CD4-positive, CD25-positive, alpha-beta regulatory T cell (primary cell): ENCODE data around the gene CD34. TPM values are rescaled to one million over a fixed set of nuclear protein-coding genes. Genes with fewer than 3 reads are reported as not detected.

Experiments
- ATAC-seq, 2 donors: fragments of 150-1000 bp; cut with Tn5 transposase; one replicate each; pipeline ENCODE4 v1.10.0; 2021; ENCODE audit warnings: low read depth in 2 of 2, moderate number of reproducible peaks in 2 of 2, moderate library complexity in 1 of 2
- DNase-seq, 3 donors: peaks; one replicate each; pipeline versions ENCODE4 v3.0.0 to v3.0.0-alpha.2; 2012 to 2022; ENCODE audit warnings: mixed read lengths in 1 of 3
- H3K27ac ChIP-seq: one replicate; pipeline ENCODE4 v1.7.0; 2013; ENCODE audit warnings: mild to moderate bottlenecking, low read length; ENCODE audit not compliant: insufficient read depth, poor library complexity, severe bottlenecking
- H3K27me3 ChIP-seq: one replicate; pipeline ENCODE4 v1.7.0; 2013; ENCODE audit warnings: low read length; ENCODE audit not compliant: control insufficient read depth, insufficient read depth
- H3K36me3 ChIP-seq: one replicate; pipeline ENCODE4 v1.7.0; 2013; ENCODE audit warnings: mild to moderate bottlenecking, low read length, moderate library complexity; ENCODE audit not compliant: control insufficient read depth, insufficient read depth
- H3K4me1 ChIP-seq: 2 replicates; pipeline ENCODE4 v1.7.0; 2013; ENCODE audit warnings: mild to moderate bottlenecking, low read length; ENCODE audit not compliant: insufficient read depth, control insufficient read depth, poor library complexity, severe bottlenecking
- H3K4me3 ChIP-seq: one replicate; pipeline ENCODE4 v1.7.0; 2013; ENCODE audit warnings: low read depth, mild to moderate bottlenecking, low read length, moderate library complexity
- H3K9me3 ChIP-seq, 2 experiments: 1 replicate in 1 of 2; 2 replicates in 1 of 2; pipeline ENCODE4 v1.7.0; 2013; ENCODE audit warnings: low read length in 2 of 2, mild to moderate bottlenecking in 1 of 2, moderate library complexity in 1 of 2; ENCODE audit not compliant: control insufficient read depth in 2 of 2
- H3K27ac Mint-ChIP-seq, 3 donors: one replicate each; pipeline ENCODE4 v1.8.0; 2020 to 2022; ENCODE audit warnings: mild to moderate bottlenecking in 3 of 3, mixed read lengths in 3 of 3, moderate library complexity in 2 of 3
- H3K27me3 Mint-ChIP-seq: one replicate; pipeline ENCODE4 v1.8.0; 2022; ENCODE audit warnings: mild to moderate bottlenecking, mixed read lengths
- H3K36me3 Mint-ChIP-seq: one replicate; pipeline ENCODE4 v1.8.0; 2020; ENCODE audit warnings: mixed read lengths
- H3K4me1 Mint-ChIP-seq, 4 donors: one replicate each; pipeline ENCODE4 v1.8.0; 2020 to 2022; ENCODE audit warnings: mixed read lengths in 4 of 4, mild to moderate bottlenecking in 1 of 4
- H3K4me3 Mint-ChIP-seq, 4 donors: one replicate each; pipeline ENCODE4 v1.8.0; 2020 to 2022; ENCODE audit warnings: mild to moderate bottlenecking in 4 of 4, mixed read lengths in 4 of 4, moderate library complexity in 3 of 4
- H3K9me3 Mint-ChIP-seq, 7 donors: one replicate each; pipeline ENCODE4 v1.8.0; 2020 to 2022; ENCODE audit warnings: mixed read lengths in 7 of 7, mild to moderate bottlenecking in 3 of 7, moderate library complexity in 2 of 7
- polyA plus RNA-seq, 4 donors: library from polyadenylated mRNA; unstranded; fragments of 300-500 nt; fragmentation: Illumina TruSeq; gene quantifications; one replicate each; pipeline ENCODE4 v1.2.3, GENCODE V29; 2021
- total RNA-seq: library from RNA; stranded (reverse); gene quantifications from one replicate; pipeline ENCODE4 v1.2.3, GENCODE V29; 2022

The CD34 gene
- total and polyA plus RNA-seq, 5 donors from 2014 or later, result 0.02 to 1.9 TPM; not detected in 3

DNA sequence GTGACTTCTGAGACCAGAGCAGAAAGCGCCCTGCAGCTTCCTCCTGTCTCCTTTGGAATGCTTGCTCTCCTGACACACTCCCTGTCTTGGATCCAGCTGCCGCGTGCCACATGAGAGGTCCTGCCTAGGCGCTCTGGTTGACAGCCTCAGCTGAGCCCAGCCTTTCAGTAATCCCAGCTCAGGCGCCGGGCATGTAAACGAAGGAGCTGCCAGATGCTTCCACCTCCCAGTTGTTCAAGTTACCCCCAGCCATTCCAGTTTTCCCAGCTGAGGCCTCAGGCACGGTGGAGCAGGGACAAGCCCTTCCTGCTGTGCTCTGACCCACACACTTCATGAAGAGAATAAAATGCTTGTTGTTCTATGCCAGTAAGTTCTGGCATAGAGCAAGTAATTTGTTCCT, 14.3 kb upstream of the CD34 start:
- Histone ChIP-seq H3K4me3 (no peak overlapping the region), H3K4me1 (no peaks in the 10 kb centered on the region), H3K9me3 (no peaks in the 10 kb centered on the region), H3K27me3 (peaks cover 38% of the 10 kb centered on the region), H3K36me3 (no peaks in the 10 kb centered on the region), H3K27ac (no peak overlapping the region)
- no peak overlapping the region for H3K27ac Mint-ChIP-seq
- DNase-seq (no peak), ATAC-seq (no peak)
- no peaks in the 10 kb centered on the region for H3K36me3 Mint-ChIP-seq
- H3K9me3 Mint-ChIP-seq, result peaks cover 0 to 3% (median 1%) of the 10 kb centered on the region in 7 donors
- no peaks in the 10 kb centered on the region for H3K4me1 Mint-ChIP-seq
- H3K4me3 Mint-ChIP-seq, result no peak overlapping the region
- H3K27me3 Mint-ChIP-seq, result peaks cover 39% of the 10 kb centered on the region

DNA sequence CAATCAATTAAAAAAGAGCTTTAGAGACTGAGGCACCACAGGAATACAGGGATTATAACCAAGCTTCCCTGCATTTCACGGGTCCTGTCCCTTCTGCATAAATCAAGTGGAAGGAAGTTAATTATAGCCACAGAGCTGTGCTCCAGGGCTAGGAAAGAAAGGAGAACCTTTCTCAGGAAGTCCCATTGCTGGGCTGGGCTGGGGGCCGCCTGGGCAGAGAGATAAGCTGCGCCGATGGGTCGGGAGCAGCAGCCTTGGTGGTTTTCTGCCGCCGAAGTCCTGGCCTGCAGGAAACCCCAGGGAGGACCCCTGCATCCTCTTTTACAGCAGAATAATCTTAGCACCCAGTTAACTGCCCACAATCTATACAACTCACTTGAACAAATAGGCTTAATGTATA, 12.6 kb upstream of the CD34 start:
- Histone ChIP-seq H3K9me3 (no peaks in the 10 kb centered on the region), H3K36me3 (no peaks in the 10 kb centered on the region), H3K27ac (no peak overlapping the region), H3K4me1 (no peaks in the 10 kb centered on the region), H3K4me3 (no peak overlapping the region), H3K27me3 (peaks cover 41% of the 10 kb centered on the region)
- DNase-seq (no peak), ATAC-seq (no peak)
- no peaks in the 10 kb centered on the region for H3K4me1 Mint-ChIP-seq
- peaks cover 0 to 1% (median 0%) of the 10 kb centered on the region in 7 donors for H3K9me3 Mint-ChIP-seq
- H3K27me3 Mint-ChIP-seq, result peaks cover 40% of the 10 kb centered on the region
- no peaks in the 10 kb centered on the region for H3K36me3 Mint-ChIP-seq
- no peak overlapping the region for H3K4me3 Mint-ChIP-seq
- H3K27ac Mint-ChIP-seq, result no peak overlapping the region

GRCh38 chr1:207923121-207923520, 12.2 kb upstream of the CD34 start:
- Histone ChIP-seq H3K9me3 (no peaks in the 10 kb centered on the region), H3K36me3 (no peaks in the 10 kb centered on the region), H3K4me1 (no peaks in the 10 kb centered on the region), H3K4me3 (no peak overlapping the region), H3K27me3 (peaks cover 36% of the 10 kb centered on the region), H3K27ac (no peak overlapping the region)
- H3K4me1 Mint-ChIP-seq, result no peaks in the 10 kb centered on the region
- peaks cover 0 to 1% (median 0%) of the 10 kb centered on the region in 7 donors for H3K9me3 Mint-ChIP-seq
- H3K4me3 Mint-ChIP-seq, result no peak overlapping the region
- H3K36me3 Mint-ChIP-seq, result no peaks in the 10 kb centered on the region
- H3K27ac Mint-ChIP-seq, result no peak overlapping the region
- ATAC-seq, result no peak
- peaks cover 40% of the 10 kb centered on the region for H3K27me3 Mint-ChIP-seq
- no peak for DNase-seq

GRCh38 chr1:207922554-207922953, 11.6 kb upstream of the CD34 start:
- Mint-ChIP-seq H3K27me3 (peaks cover 44% of the 10 kb centered on the region), H3K27ac (no peak overlapping the region), H3K36me3 (no peaks in the 10 kb centered on the region), H3K9me3 (peaks cover 0 to 1% (median 0%) of the 10 kb centered on the region in 7 donors), H3K4me1 (peaks cover 0 to 3% (median 0%) of the 10 kb centered on the region in 4 donors), H3K4me3 (no peak overlapping the region)
- Histone ChIP-seq H3K9me3 (no peaks in the 10 kb centered on the region), H3K27ac (no peak overlapping the region), H3K4me1 (no peaks in the 10 kb centered on the region), H3K27me3 (peaks cover 36% of the 10 kb centered on the region), H3K4me3 (no peak overlapping the region), H3K36me3 (no peaks in the 10 kb centered on the region)
- ATAC-seq (no peak), DNase-seq (no peak)

DNA sequence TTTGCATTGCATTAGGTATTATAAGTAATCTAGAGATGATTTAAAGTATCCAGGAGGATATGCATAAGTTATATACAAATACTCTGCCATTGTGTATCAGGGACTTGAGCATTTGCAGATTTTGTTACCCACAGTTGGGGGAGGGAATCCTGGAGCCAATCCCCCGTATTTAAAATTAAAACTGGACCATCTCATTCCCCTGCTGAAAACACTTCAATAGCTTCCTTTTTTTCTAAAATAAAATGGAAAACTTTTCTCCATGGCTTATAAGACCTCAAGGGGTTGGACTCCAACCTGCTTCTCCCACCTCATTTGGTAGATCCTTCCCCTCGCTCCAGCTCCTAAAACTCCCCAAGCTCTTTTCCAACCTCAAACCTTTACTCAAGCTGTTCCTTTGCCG, 10.4 kb upstream of the CD34 start:
- no peak for DNase-seq
- Mint-ChIP-seq H3K4me1 (peaks cover 0 to 3% (median 0%) of the 10 kb centered on the region in 4 donors), H3K9me3 (no peaks in the 10 kb centered on the region), H3K36me3 (no peaks in the 10 kb centered on the region), H3K27me3 (peaks cover 43% of the 10 kb centered on the region), H3K4me3 (no peak overlapping the region), H3K27ac (no peak overlapping the region)
- Histone ChIP-seq H3K27ac (no peak overlapping the region), H3K36me3 (no peaks in the 10 kb centered on the region), H3K4me3 (no peak overlapping the region), H3K4me1 (no peaks in the 10 kb centered on the region), H3K27me3 (peaks cover 33% of the 10 kb centered on the region), H3K9me3 (no peaks in the 10 kb centered on the region)
- no peak for ATAC-seq

GRCh38 chr1:207920444-207921021, 9.6 kb upstream of the CD34 start:
- DNase-seq (no peak), ATAC-seq (no peak)
- Histone ChIP-seq H3K27ac (no peak overlapping the region), H3K27me3 (peaks cover 33% of the 10 kb centered on the region), H3K36me3 (no peaks in the 10 kb centered on the region), H3K4me3 (no peak overlapping the region), H3K4me1 (no peaks in the 10 kb centered on the region), H3K9me3 (no peaks in the 10 kb centered on the region)
- H3K4me3 Mint-ChIP-seq, result no peak overlapping the region
- no peaks in the 10 kb centered on the region for H3K9me3 Mint-ChIP-seq
- peaks cover 46% of the 10 kb centered on the region for H3K27me3 Mint-ChIP-seq
- no peaks in the 10 kb centered on the region for H3K36me3 Mint-ChIP-seq
- H3K4me1 Mint-ChIP-seq, result peaks cover 0 to 3% (median 0%) of the 10 kb centered on the region in 4 donors
- no peak overlapping the region for H3K27ac Mint-ChIP-seq

DNA sequence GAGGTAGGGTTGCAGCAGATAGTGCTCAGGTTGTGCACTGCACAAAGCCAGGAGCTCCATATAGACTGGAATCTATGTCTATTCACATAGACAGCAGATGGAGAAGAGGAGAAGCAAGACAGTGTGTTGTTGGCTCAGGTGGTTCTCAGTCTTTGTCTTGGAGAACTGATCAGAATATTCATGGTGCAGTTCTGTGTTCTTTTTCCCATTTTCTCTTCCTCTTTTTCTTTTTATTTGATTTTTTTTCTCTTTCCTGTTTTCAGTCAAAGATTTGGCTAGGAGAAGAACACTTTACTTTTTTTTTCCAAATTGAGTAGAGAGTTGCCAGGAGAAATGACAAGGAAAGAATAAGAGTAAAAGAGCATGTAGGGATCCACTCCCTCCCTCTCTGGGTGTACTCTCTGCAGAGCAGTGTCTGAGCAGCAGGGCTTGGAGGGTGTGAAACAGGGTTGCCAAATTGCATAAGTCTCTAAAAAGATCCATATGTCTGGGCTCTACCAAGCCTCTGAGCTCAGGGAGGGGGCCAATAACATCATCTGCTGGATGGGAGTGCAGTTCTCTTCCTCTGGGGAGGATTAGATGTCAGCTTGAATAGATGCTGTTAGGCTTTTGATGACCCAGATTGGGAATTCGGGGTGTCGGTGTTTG, 8.7 kb upstream of the CD34 start:
- Mint-ChIP-seq H3K9me3 (no peaks in the 10 kb centered on the region), H3K27ac (no peak overlapping the region), H3K27me3 (peaks cover 44% of the 10 kb centered on the region), H3K36me3 (no peaks in the 10 kb centered on the region), H3K4me3 (no peak overlapping the region), H3K4me1 (peaks cover 0 to 3% (median 0%) of the 10 kb centered on the region in 4 donors)
- no peaks in the 10 kb centered on the region for H3K9me3 ChIP-seq
- H3K36me3 ChIP-seq, result no peaks in the 10 kb centered on the region
- ATAC-seq (no peak), DNase-seq (no peak)
- no peak overlapping the region for H3K4me3 ChIP-seq
- H3K27me3 ChIP-seq, result peaks cover 31% of the 10 kb centered on the region
- no peaks in the 10 kb centered on the region for H3K4me1 ChIP-seq
- H3K27ac ChIP-seq, result no peak overlapping the region

DNA sequence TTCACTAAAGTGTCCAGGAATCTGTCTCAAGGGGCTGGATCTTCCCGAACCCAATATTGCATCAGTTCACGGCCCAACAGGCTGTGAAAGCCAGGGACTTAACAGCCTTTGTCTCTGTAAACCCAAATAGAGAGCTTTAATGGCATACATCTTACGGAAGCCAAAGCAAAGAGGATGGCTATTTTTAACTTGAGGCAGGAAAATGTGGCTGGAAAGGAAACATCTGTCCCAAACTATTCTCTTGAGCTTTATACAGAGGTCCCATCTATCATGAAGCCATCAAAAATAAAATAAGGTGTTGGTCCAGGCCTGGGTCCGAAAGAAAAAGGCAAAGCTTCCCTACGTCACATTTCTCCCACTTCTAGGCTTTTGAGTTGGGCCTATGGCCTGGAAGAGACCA, 7.7 kb upstream of the CD34 start:
- Histone ChIP-seq H3K36me3 (no peaks in the 10 kb centered on the region), H3K4me1 (no peaks in the 10 kb centered on the region), H3K27ac (no peak overlapping the region), H3K27me3 (peaks cover 30% of the 10 kb centered on the region), H3K9me3 (no peaks in the 10 kb centered on the region), H3K4me3 (no peak overlapping the region)
- DNase-seq (no peak), ATAC-seq (no peak)
- H3K9me3 Mint-ChIP-seq, result no peaks in the 10 kb centered on the region
- peaks cover 0 to 3% (median 0%) of the 10 kb centered on the region in 4 donors for H3K4me1 Mint-ChIP-seq
- no peak overlapping the region for H3K4me3 Mint-ChIP-seq
- no peaks in the 10 kb centered on the region for H3K36me3 Mint-ChIP-seq
- H3K27ac Mint-ChIP-seq, result no peak overlapping the region
- H3K27me3 Mint-ChIP-seq, result peaks cover 43% of the 10 kb centered on the region
